HEK293 (cell line): ENCODE data around the gene VEPH1.

Source experiments
- CTCF ChIA-PET: fragments of 350-600 bp; formaldehyde crosslinking; extraction: SDS; loops from one replicate; lab custom pipeline; 2021; ENCODE audit warnings: antibody characterized with exemption; lab: Yijun Ruan, JAX
- POLR2A ChIA-PET: fragments of 300-600 bp; formaldehyde crosslinking; extraction: SDS; loops from one replicate; lab custom pipeline; 2020; ENCODE audit warnings: antibody characterized with exemption, inconsistent platforms; lab: Yijun Ruan, JAX
- H3K27ac ChIP-seq: fragments of 200-500 bp; sonication (Bioruptor generic); 2 replicates; pipeline ENCODE4 v1.5.1; 2014; ENCODE audit warnings: low read depth, low read length, control low read depth, inconsistent platforms; ENCODE audit errors: extremely low read depth
- H3K36me3 ChIP-seq, 2 experiments: fragments of 200-500 bp in 1 of 2; sonication (Bioruptor generic) in 1 of 2; 1 replicate in 1 of 2; 2 replicates in 1 of 2; pipeline ENCODE4 v1.5.1; 2014 to 2017; ENCODE audit warnings: inconsistent platforms in 2 of 2, low read length in 2 of 2; ENCODE audit not compliant: control insufficient read depth in 2 of 2, insufficient read depth in 1 of 2
- H3K4me1 ChIP-seq: fragments of 200-500 bp; sonication (Bioruptor generic); 2 replicates; pipeline ENCODE4 v1.5.1; 2014; ENCODE audit warnings: mild to moderate bottlenecking, low read length, inconsistent platforms; ENCODE audit not compliant: control insufficient read depth, insufficient read depth
- H3K4me3 ChIP-seq: 2 replicates; pipeline ENCODE4 v1.5.1; 2011; ENCODE audit warnings: low read depth, mild to moderate bottlenecking, control low read depth, low read length, moderate library complexity
- H3K9me3 ChIP-seq: fragments of 200-500 bp; sonication (Bioruptor generic); 2 replicates; pipeline ENCODE4 v1.5.1; 2014; ENCODE audit warnings: low read depth, low read length, inconsistent platforms; ENCODE audit not compliant: control insufficient read depth, insufficient read depth
- BCL6B ChIP-seq: fragments of 450-650 bp; formaldehyde crosslinking; IDR thresholded peaks from 2 replicates; pipeline ENCODE4 v1.5.1; 2017; ENCODE audit warnings: missing biosample characterization, missing genetic modification characterization
- PATZ1 ChIP-seq: fragments of 450-650 bp; formaldehyde crosslinking; IDR thresholded peaks from 2 replicates; pipeline ENCODE4 v1.5.1; 2016; ENCODE audit warnings: missing biosample characterization, missing genetic modification characterization
- SP2 ChIP-seq: fragments of 450-650 bp; formaldehyde crosslinking; IDR thresholded peaks from 2 replicates; pipeline ENCODE4 v1.5.1; 2016; ENCODE audit warnings: missing biosample characterization, missing genetic modification characterization
- ZFP41 ChIP-seq: fragments of 450-650 bp; formaldehyde crosslinking; IDR thresholded peaks from 2 replicates; pipeline ENCODE4 v1.5.1; 2016; ENCODE audit warnings: missing biosample characterization, missing genetic modification characterization, borderline replicate concordance
- ZNF169 ChIP-seq: fragments of 450-650 bp; formaldehyde crosslinking; IDR thresholded peaks from 2 replicates; pipeline ENCODE4 v1.5.1; 2016; ENCODE audit warnings: missing biosample characterization, missing genetic modification characterization
- ZNF398 ChIP-seq: fragments of 450-650 bp; formaldehyde crosslinking; IDR thresholded peaks from 2 replicates; pipeline ENCODE4 v1.5.1; 2017; ENCODE audit warnings: missing biosample characterization, missing genetic modification characterization
- ZNF555 ChIP-seq: fragments of 450-650 bp; formaldehyde crosslinking; conservative IDR thresholded peaks from 2 replicates; pipeline ENCODE4 v1.5.1; 2017; ENCODE audit warnings: missing biosample characterization, mild to moderate bottlenecking, missing genetic modification characterization, inconsistent platforms
- ZNF76 ChIP-seq: fragments of 450-650 bp; formaldehyde crosslinking; IDR thresholded peaks from 2 replicates; pipeline ENCODE4; 2016; ENCODE audit warnings: low read depth, missing biosample characterization, missing genetic modification characterization, borderline replicate concordance
- TF ChIP-seq, protein P1 (sequence below): fragments of 450-650 bp; formaldehyde crosslinking; IDR thresholded peaks from 2 replicates; pipeline ENCODE4; 2016; ENCODE audit warnings: missing biosample characterization, missing genetic modification characterization
- TF ChIP-seq, protein P2 (sequence below): fragments of 450-650 bp; formaldehyde crosslinking; IDR thresholded peaks from 2 replicates; pipeline ENCODE4 v1.5.1; 2016; ENCODE audit warnings: missing biosample characterization, missing genetic modification characterization, borderline replicate concordance
- TF ChIP-seq, protein P3 (sequence below): fragments of 450-650 bp; IDR thresholded peaks from 2 replicates; pipeline ENCODE4 v1.5.1; 2018; ENCODE audit warnings: missing biosample characterization, missing genetic modification characterization

The VEPH1 gene

DNA sequence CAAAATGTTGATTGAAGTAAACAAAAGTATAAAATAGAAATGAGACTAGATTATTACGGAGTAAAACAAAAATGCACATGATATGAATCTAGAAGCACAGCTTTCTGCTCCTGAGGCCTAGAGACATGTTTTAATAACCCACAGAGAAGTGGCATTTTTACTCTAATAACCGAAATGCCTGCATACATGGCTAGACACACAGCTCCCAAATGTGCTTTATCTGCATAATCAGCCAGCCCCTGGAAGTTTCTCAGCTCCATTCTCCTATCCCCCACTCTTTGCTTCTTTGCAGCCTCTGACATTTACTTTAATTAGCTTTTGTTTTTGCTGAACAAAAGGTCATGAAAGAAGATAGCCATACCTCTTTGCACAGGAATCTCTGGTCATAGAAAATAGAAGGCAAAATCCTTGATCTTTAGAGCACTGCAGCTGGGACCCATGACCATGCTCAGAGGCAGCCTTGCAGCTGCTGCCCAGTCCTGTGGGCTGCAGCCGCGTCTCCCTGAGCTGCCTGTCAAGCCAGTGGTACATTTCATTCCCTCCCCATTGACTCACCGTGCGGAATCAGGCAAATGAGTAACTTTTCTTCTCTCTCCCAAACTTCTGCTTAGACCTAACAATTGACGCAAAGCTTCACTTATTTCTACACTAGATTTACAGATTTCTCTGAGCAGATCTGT is at the start of gene VEPH1:
Gene VEPH1 (minus strand): TSS at position 501 of the 680 bp plus-strand sequence. CDS start 8,067 bp downstream, outside the sequence.
- ChIA-PET CTCF (no interaction called here), POLR2A (no interaction called here)
- TF ChIP-seq, protein P1, sequence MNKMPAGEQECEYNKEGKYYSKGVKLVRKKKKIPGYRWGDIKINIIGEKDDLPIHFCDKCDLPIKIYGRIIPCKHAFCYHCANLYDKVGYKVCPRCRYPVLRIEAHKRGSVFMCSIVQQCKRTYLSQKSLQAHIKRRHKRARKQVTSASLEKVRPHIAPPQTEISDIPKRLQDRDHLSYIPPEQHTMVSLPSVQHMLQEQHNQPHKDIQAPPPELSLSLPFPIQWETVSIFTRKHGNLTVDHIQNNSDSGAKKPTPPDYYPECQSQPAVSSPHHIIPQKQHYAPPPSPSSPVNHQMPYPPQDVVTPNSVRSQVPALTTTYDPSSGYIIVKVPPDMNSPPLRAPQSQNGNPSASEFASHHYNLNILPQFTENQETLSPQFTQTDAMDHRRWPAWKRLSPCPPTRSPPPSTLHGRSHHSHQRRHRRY (tag by site-specific recombination) = no peak
- TF ChIP-seq ZFP41 = no peak
- Histone ChIP-seq H3K4me1 (no peaks in the 10 kb centered on the region), H3K9me3 (no peaks in the 10 kb centered on the region), H3K27ac (no peak within 1 kb of the TSS), H3K4me3 (no peak within 1 kb of the TSS), H3K36me3 (no peaks in the 10 kb centered on the region)

DNA sequence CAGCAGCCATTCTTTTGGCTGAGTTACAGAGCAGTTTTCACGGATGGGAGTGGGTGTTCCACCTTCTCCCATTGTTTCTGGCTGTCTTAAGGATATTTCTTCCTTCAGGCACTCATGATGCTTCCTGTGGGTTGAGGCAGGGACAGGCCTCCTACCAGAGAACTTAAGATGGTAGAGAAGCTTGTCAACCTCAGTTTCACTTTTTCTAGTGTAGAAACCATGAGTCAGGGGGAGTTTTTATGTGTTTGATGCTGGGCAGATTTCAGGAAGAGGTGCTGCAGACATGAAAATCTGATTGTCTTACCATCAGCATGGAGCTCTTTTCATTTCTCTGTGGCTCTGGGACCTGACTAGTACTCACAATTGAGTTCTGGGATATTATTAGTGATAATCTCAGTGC is 48.7 kb upstream of the VEPH1 start:
- Histone ChIP-seq H3K4me3 (no peak overlapping the region), H3K9me3 (no peaks in the 10 kb centered on the region), H3K36me3 (no peaks in the 10 kb centered on the region), H3K4me1 (no peaks in the 10 kb centered on the region)
- ChIA-PET POLR2A (no interaction called here), CTCF (no interaction called here)
- TF ChIP-seq, protein P2, sequence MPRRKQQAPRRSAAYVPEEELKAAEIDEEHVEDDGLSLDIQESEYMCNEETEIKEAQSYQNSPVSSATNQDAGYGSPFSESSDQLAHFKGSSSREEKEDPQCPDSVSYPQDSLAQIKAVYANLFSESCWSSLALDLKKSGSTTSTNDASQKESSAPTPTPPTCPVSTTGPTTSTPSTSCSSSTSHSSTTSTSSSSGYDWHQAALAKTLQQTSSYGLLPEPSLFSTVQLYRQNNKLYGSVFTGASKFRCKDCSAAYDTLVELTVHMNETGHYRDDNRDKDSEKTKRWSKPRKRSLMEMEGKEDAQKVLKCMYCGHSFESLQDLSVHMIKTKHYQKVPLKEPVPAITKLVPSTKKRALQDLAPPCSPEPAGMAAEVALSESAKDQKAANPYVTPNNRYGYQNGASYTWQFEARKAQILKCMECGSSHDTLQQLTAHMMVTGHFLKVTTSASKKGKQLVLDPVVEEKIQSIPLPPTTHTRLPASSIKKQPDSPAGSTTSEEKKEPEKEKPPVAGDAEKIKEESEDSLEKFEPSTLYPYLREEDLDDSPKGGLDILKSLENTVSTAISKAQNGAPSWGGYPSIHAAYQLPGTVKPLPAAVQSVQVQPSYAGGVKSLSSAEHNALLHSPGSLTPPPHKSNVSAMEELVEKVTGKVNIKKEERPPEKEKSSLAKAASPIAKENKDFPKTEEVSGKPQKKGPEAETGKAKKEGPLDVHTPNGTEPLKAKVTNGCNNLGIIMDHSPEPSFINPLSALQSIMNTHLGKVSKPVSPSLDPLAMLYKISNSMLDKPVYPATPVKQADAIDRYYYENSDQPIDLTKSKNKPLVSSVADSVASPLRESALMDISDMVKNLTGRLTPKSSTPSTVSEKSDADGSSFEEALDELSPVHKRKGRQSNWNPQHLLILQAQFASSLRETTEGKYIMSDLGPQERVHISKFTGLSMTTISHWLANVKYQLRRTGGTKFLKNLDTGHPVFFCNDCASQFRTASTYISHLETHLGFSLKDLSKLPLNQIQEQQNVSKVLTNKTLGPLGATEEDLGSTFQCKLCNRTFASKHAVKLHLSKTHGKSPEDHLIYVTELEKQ (tag by site-specific recombination) = no peak
- no peak for TF ChIP-seq PATZ1 (tag by site-specific recombination)
- TF ChIP-seq ZNF398 (tag by site-specific recombination) = no peak
- no peak for TF ChIP-seq BCL6B (tag by site-specific recombination)
- no peak for TF ChIP-seq ZNF555 (tag by site-specific recombination)
- no peak for TF ChIP-seq ZNF169 (tag by site-specific recombination)
- no peak for TF ChIP-seq ZNF76 (tag by site-specific recombination)
- TF ChIP-seq, protein P3, sequence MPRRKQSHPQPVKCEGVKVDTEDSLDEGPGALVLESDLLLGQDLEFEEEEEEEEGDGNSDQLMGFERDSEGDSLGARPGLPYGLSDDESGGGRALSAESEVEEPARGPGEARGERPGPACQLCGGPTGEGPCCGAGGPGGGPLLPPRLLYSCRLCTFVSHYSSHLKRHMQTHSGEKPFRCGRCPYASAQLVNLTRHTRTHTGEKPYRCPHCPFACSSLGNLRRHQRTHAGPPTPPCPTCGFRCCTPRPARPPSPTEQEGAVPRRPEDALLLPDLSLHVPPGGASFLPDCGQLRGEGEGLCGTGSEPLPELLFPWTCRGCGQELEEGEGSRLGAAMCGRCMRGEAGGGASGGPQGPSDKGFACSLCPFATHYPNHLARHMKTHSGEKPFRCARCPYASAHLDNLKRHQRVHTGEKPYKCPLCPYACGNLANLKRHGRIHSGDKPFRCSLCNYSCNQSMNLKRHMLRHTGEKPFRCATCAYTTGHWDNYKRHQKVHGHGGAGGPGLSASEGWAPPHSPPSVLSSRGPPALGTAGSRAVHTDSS (tag by site-specific recombination) = no peak
- TF ChIP-seq SP2 = no peak
- TF ChIP-seq, all 188 proteins: peak for 0
- H3K27ac ChIP-seq = no peak overlapping the region
